OCI-LY3 (cell line): ENCODE measurements around the gene PCSK5.

ENCODE experiments used
- EZH2phosphoT487 ChIP-seq: fragments of 200-600 bp; shearing (Covaris generic); IDR thresholded peaks from 2 replicates; pipeline ENCODE4 v1.6.1; 2018; ENCODE audit warnings: antibody characterized with exemption, mixed run types, low read depth
- TF ChIP-seq, protein P1 (sequence below): fragments of 200-600, 300-600 bp; sonication (generic); IDR thresholded peaks from 2 replicates; pipeline ENCODE4 v1.5.1; 2014; ENCODE audit warnings: antibody characterized with exemption, low read length, low read depth

DNA sequence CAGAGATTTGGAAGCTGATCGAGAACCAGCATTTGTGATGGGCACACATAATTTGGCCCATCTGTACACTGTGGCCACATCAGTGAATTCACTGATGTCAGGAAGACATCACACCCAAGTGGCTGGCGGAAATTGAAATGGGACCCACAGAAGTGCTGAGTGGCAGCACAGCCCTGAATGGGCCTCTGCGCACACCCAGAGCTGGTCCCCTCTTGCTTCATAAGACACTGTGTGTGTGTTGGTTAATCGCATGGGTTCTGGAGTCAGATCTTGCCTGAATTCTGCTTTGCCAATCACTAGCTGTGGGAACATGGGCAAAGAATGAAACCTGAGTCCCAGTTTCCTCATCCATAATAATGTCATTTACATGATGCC lies 72.2 kb downstream of the PCSK5 start:
- TF ChIP-seq, protein P1, sequence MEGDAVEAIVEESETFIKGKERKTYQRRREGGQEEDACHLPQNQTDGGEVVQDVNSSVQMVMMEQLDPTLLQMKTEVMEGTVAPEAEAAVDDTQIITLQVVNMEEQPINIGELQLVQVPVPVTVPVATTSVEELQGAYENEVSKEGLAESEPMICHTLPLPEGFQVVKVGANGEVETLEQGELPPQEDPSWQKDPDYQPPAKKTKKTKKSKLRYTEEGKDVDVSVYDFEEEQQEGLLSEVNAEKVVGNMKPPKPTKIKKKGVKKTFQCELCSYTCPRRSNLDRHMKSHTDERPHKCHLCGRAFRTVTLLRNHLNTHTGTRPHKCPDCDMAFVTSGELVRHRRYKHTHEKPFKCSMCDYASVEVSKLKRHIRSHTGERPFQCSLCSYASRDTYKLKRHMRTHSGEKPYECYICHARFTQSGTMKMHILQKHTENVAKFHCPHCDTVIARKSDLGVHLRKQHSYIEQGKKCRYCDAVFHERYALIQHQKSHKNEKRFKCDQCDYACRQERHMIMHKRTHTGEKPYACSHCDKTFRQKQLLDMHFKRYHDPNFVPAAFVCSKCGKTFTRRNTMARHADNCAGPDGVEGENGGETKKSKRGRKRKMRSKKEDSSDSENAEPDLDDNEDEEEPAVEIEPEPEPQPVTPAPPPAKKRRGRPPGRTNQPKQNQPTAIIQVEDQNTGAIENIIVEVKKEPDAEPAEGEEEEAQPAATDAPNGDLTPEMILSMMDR = no peak
- no peak for TF ChIP-seq EZH2phosphoT487
